Naive thymus-derived CD4-positive, alpha-beta T cell (primary cell): ENCODE data around the gene GSTO1. TPM values are rescaled to one million over a fixed set of nuclear protein-coding genes. Genes with fewer than 3 reads are reported as not detected.
A peak's percentile ranks its signal among the peaks of the same experiment; 100 is the strongest.
"Not testable (repeated sequence)": the region's sequence is repeated elsewhere in the genome, so short reads cannot be mapped to it uniquely, and the experiment has no call there.

ENCODE experiments used
- ATAC-seq: fragments of 150-1000 bp; cut with Tn5 transposase; 2 replicates; pipeline ENCODE4 v1.10.0; 2021; ENCODE audit warnings: mild to moderate bottlenecking, moderate library complexity
- CTCF ChIA-PET: fragments of 350-600 bp; sonication (Branson Sonifier 250); formaldehyde crosslinking; loops from one replicate; lab custom pipeline; 2021; ENCODE audit warnings: antibody characterized with exemption; lab: Charles Lee
- POLR2A ChIA-PET: fragments of 350-600 bp; sonication (Branson Sonifier 250); formaldehyde crosslinking; loops from one replicate; lab custom pipeline; 2021; ENCODE audit warnings: antibody characterized with exemption, inconsistent platforms; lab: Charles Lee
- DNase-seq, 9 donors: peaks; one replicate each; pipeline versions ENCODE4 v3.0.0 to v3.0.0-alpha.2; 2020 to 2022; ENCODE audit warnings: mixed read lengths in 1 of 9
- H3K27ac ChIP-seq: one replicate; pipeline ENCODE4 v1.7.0; 2013; ENCODE audit warnings: mild to moderate bottlenecking, low read depth, low read length, moderate library complexity
- H3K27me3 ChIP-seq, 2 donors: one replicate each; pipeline ENCODE4 v1.7.0; 2013; ENCODE audit warnings: low read length in 2 of 2, mild to moderate bottlenecking in 2 of 2, moderate library complexity in 2 of 2; ENCODE audit not compliant: control insufficient read depth in 2 of 2, insufficient read depth in 2 of 2
- H3K36me3 ChIP-seq, 3 experiments: 1 replicate in 2 of 3; 2 replicates in 1 of 3; pipeline ENCODE4 v1.7.0; 2013; ENCODE audit warnings: low read length in 3 of 3, mild to moderate bottlenecking in 3 of 3, moderate library complexity in 1 of 3; ENCODE audit not compliant: insufficient read depth in 3 of 3, control insufficient read depth in 2 of 3
- H3K4me1 ChIP-seq, 2 donors: one replicate each; pipeline ENCODE4 v1.7.0; 2013; ENCODE audit warnings: low read length in 2 of 2, mild to moderate bottlenecking in 2 of 2, moderate library complexity in 1 of 2; ENCODE audit not compliant: control insufficient read depth in 2 of 2, insufficient read depth in 2 of 2
- H3K4me3 ChIP-seq: 2 replicates; pipeline ENCODE4 v1.7.0; 2013; ENCODE audit warnings: mild to moderate bottlenecking, low read length
- H3K9me3 ChIP-seq, 3 experiments: 1 replicate in 2 of 3; 2 replicates in 1 of 3; pipeline ENCODE4 v1.7.0; 2013; ENCODE audit warnings: low read length in 3 of 3; ENCODE audit not compliant: control insufficient read depth in 2 of 3
- H3K27ac Mint-ChIP-seq, 9 donors: one replicate each; pipeline ENCODE4 v1.8.0; 2020 to 2022; ENCODE audit warnings: mixed read lengths in 9 of 9, mild to moderate bottlenecking in 8 of 9, moderate library complexity in 5 of 9, inconsistent platforms in 2 of 9
- H3K27me3 Mint-ChIP-seq, 5 donors: one replicate each; pipeline ENCODE4 v1.8.0; 2021 to 2022; ENCODE audit warnings: mixed read lengths in 5 of 5, mild to moderate bottlenecking in 1 of 5
- H3K36me3 Mint-ChIP-seq, 5 donors: one replicate each; pipeline ENCODE4 v1.8.0; 2020 to 2022; ENCODE audit warnings: mixed read lengths in 5 of 5, mild to moderate bottlenecking in 3 of 5, inconsistent platforms in 1 of 5
- H3K4me1 Mint-ChIP-seq, 7 donors: one replicate each; pipeline ENCODE4 v1.8.0; 2020 to 2022; ENCODE audit warnings: mixed read lengths in 7 of 7, mild to moderate bottlenecking in 3 of 7, inconsistent platforms in 1 of 7
- H3K4me3 Mint-ChIP-seq, 10 donors: one replicate each; pipeline ENCODE4 v1.8.0; 2020 to 2022; ENCODE audit warnings: mild to moderate bottlenecking in 10 of 10, mixed read lengths in 10 of 10, moderate library complexity in 6 of 10, inconsistent platforms in 2 of 10
- H3K9me3 Mint-ChIP-seq, 11 donors: one replicate each; pipeline ENCODE4 v1.8.0; 2020 to 2022; ENCODE audit warnings: mixed read lengths in 11 of 11, mild to moderate bottlenecking in 4 of 11, inconsistent platforms in 1 of 11, moderate library complexity in 1 of 11
- intact Hi-C, 2 donors: fragments of 100-400 bp; cut with micrococcal nuclease; formaldehyde crosslinking; loops; one replicate each; pipeline ENCODE4 v1.15.1; 2023
- polyA plus RNA-seq, 2 donors: library from polyadenylated mRNA; unstranded; fragments of 300-500 nt; fragmentation: Illumina TruSeq; gene quantifications; one replicate each; pipeline ENCODE4 v1.2.3, GENCODE V29; 2021
- total RNA-seq, 6 experiments: library from RNA in 5 of 6; stranded (reverse) in 5 of 6; gene quantifications; 1 replicate in 5 of 6; 2 replicates in 1 of 6; pipeline ENCODE4 v1.2.3 and lab custom pipeline; 2021 to 2026

Gene GSTO1
- total and polyA plus RNA-seq, 7 experiments from 2014 or later: 28.1 to 141 (median 73.8) TPM

DNA sequence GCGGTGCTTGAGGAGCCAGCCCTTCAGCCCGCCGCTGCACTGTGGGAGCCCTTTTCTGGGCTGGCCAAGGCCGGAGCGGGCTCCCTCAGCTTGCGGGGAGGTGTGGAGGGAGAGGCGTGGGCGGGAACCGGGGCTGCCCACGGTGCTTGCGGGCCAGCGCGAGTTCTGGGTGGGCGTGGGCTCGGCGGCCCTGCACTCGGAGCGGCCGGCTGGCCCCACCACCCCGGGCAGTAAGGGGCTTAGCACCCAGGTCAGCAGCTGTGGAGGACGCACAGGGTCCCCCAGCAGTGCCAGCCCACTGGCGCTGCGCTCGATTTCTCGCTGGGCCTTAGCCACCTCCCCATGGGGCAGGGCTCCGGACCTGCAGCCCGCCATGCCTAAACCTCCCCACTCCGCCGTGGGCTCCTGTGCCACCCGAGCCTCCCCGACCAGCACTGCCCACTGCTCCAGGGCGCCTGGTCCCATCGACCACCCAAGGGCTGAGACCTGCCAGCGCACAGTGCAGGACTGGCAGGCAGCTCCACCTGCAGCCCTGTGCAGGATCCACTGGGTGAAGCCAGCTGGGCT lies 9.5 kb upstream of the GSTO1 start:
- H3K27ac Mint-ChIP-seq: no peak overlapping the region
- ChIA-PET CTCF (no interaction called here), POLR2A (interaction anchor here (1.1 kb wide), 1 partner anchor 10 kb away, joined by 3 read pairs; no protein-coding TSS in a partner anchor)
- Histone ChIP-seq H3K4me1 (no peaks in the 10 kb centered on the region), H3K27me3 (peaks cover 0 to 4% of the 10 kb centered on the region in 2 donors), H3K9me3 (no peaks in the 10 kb centered on the region), H3K4me3 (no peak overlapping the region), H3K27ac (no peak overlapping the region), H3K36me3 (no peaks in the 10 kb centered on the region)
- intact Hi-C loops: no loop called here
- no peak for ATAC-seq
- peaks cover 6 to 29% (median 10%) of the 10 kb centered on the region in 5 donors for H3K27me3 Mint-ChIP-seq
- H3K9me3 Mint-ChIP-seq: peaks cover 0 to 7% (median 0%) of the 10 kb centered on the region in 11 donors
- no peak for DNase-seq
- H3K4me1 Mint-ChIP-seq: peaks cover 0 to 19% (median 0%) of the 10 kb centered on the region in 7 donors
- no peak overlapping the region for H3K4me3 Mint-ChIP-seq
- peaks cover 0 to 6% (median 0%) of the 10 kb centered on the region in 5 donors for H3K36me3 Mint-ChIP-seq

DNA sequence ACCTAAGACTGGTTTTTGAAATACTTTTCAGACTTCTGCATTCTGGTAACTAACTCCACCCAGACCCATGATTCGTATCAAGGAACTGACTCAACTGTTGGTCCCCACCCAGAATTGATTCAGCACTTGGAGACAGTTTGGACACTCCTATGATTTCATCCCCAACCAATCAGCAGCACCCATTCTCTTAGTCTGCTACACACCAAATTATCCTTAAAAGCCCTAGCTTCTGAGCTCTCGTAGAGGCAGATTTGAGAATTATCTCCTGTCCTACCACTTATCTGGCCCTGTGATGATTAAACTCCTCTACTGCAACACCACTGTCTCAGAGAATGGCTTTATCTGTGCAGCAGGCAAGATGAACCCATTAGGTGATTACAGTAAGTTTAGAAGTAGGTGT lies 7.7 kb upstream of the GSTO1 start:
- Histone ChIP-seq H3K9me3 (no peaks in the 10 kb centered on the region), H3K4me1 (no peaks in the 10 kb centered on the region), H3K4me3 (no peak overlapping the region), H3K27me3 (no peaks in the 10 kb centered on the region), H3K36me3 (no peaks in the 10 kb centered on the region), H3K27ac (no peak overlapping the region)
- ATAC-seq (peak; percentile 93), DNase-seq (no peak)
- POLR2A ChIA-PET: no interaction called here
- Mint-ChIP-seq H3K4me1 (peaks cover 0 to 19% (median 0%) of the 10 kb centered on the region in 7 donors), H3K27ac (peak overlapping the region in 1 of 9 donors; percentile 69), H3K27me3 (peaks cover 0 to 28% (median 5%) of the 10 kb centered on the region in 5 donors), H3K36me3 (peaks cover 0 to 6% (median 0%) of the 10 kb centered on the region in 5 donors), H3K9me3 (peaks cover 0 to 7% (median 0%) of the 10 kb centered on the region in 11 donors), H3K4me3 (peak overlapping the region in 1 of 10 donors; percentile 26)
- intact Hi-C loops: loop anchor here in 1 of 2 donors (2.0 kb wide), 1 partner anchor 14 kb away; the partner anchor contains the start of gene CFAP43
- CTCF ChIA-PET: no interaction called here

DNA sequence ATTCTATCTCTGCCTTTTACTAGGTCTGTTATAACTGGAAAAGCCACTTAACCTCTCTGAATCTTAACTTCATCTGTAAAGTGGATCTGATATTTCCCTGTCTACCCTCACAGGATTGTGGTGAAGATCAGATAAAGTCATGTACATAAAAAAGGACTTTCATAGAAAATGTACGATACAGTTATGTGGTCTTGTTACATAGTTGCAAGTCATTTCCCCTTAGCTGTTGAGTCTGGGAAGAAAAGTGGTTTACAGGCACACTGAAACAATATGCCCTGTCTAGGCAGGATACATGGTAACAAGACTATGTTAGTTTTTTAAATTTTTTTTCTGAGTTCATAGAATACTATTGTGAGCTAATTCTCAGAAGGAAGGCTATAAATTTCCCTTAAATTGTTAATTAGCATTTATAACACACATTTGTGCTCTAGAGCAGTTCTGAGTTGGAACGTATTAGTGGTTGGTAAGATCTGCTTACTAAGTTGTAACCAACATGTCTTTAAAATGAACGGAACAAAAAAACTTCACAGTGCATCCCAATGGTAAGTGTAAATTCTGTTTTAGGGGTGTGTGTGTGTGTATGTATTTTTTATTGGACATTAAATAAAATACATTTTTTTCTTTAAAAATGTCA lies 7.1 kb upstream of the GSTO1 start:
- H3K27ac Mint-ChIP-seq: peak overlapping the region in 1 of 9 donors; percentile 69
- H3K27me3 Mint-ChIP-seq: peaks cover 0 to 28% (median 5%) of the 10 kb centered on the region in 5 donors
- intact Hi-C loops: loop anchor here in 1 of 2 donors (2.0 kb wide), 1 partner anchor 15 kb away; the partner anchor contains the start of gene CFAP43
- ATAC-seq (peak; percentile 52), DNase-seq (no peak)
- no peaks in the 10 kb centered on the region for H3K36me3 ChIP-seq
- H3K4me1 Mint-ChIP-seq: peaks cover 0 to 19% (median 0%) of the 10 kb centered on the region in 7 donors
- ChIA-PET CTCF (interaction anchor here (0.8 to 1.3 kb wide), 2 partner anchors 27 to 106 kb away, joined by 3 read pairs; partner anchors contain the start of gene CFAP58), POLR2A (interaction anchor here (1.2 kb wide), 1 partner anchor 15 kb away, joined by 5 read pairs; no protein-coding TSS in a partner anchor)
- peaks cover 0 to 6% (median 0%) of the 10 kb centered on the region in 5 donors for H3K36me3 Mint-ChIP-seq
- no peak overlapping the region for H3K27ac ChIP-seq
- H3K4me3 Mint-ChIP-seq: peak overlapping the region in 1 of 10 donors; percentile 26
- H3K4me3 ChIP-seq: no peak overlapping the region
- no peaks in the 10 kb centered on the region for H3K9me3 ChIP-seq
- peaks cover 0 to 7% (median 0%) of the 10 kb centered on the region in 11 donors for H3K9me3 Mint-ChIP-seq
- no peaks in the 10 kb centered on the region for H3K27me3 ChIP-seq
- no peaks in the 10 kb centered on the region for H3K4me1 ChIP-seq

DNA sequence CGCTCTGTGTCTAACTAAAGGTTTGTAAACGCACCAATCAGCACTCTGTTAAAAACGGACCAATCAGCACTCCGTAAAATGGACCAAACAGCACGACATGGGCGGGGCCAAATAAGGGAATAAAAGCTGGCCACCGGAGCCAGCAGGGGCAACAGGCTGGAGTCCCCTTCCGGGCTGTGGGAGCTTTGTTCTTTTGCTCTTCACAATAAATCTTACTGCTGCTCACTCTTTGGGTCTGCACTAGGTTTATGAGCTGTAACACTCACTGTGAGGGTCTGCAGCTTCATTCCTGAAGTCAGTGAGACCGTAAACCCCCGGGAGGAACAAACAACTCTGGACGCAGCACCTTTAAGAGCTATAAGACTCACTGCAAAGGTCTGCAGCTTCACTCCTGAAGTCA lies 5.8 kb upstream of the GSTO1 start:
- H3K4me3 Mint-ChIP-seq, H3K9me3 Mint-ChIP-seq, H3K27ac ChIP-seq, ATAC-seq, H3K36me3 ChIP-seq, CTCF ChIA-PET, H3K9me3 ChIP-seq, intact Hi-C loops, H3K27me3 ChIP-seq, H3K4me1 ChIP-seq, POLR2A ChIA-PET, DNase-seq, H3K36me3 Mint-ChIP-seq, H3K4me3 ChIP-seq: not testable (repeated sequence)
- Mint-ChIP-seq H3K4me1 (peaks cover 6 to 26% (median 9%) of the 10 kb centered on the region in 7 donors), H3K27me3 (peaks cover 0 to 21% (median 0%) of the 10 kb centered on the region in 5 donors), H3K27ac (peak overlapping the region in 1 of 9 donors; percentile 16)

DNA sequence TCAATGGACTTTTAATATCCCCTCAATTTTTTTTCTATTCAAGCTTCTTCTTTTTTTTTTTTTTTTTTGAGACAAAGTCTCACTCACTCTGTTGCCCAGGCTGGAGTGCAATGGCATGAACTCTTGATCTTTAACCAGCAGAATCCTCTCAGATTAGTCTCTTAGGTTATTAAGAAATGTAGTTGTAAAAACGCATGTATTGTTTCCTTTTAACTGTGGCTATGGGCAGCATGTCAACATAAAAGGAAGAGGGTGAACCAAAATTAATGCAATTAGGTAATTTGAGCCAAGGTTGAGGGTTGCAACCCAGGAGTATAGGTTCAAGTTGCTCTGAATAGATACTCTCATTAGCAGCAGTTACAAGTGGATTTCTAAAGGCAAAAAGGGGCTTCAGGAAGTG lies 4.3 kb upstream of the GSTO1 start:
- Histone ChIP-seq H3K27ac (no peak overlapping the region), H3K4me1 (no peaks in the 10 kb centered on the region), H3K9me3 (no peaks in the 10 kb centered on the region), H3K36me3 (peaks cover 0 to 8% (median 0%) of the 10 kb centered on the region in 3 experiments), H3K4me3 (no peak overlapping the region), H3K27me3 (no peaks in the 10 kb centered on the region)
- peaks cover 0 to 7% (median 0%) of the 10 kb centered on the region in 11 donors for H3K9me3 Mint-ChIP-seq
- no peak for DNase-seq
- ATAC-seq: no peak
- no peak overlapping the region for H3K4me3 Mint-ChIP-seq
- ChIA-PET POLR2A (interaction anchor here (1.3 kb wide), 1 partner anchor 9 kb away, joined by 4 read pairs; no protein-coding TSS in a partner anchor), CTCF (no interaction called here)
- H3K27ac Mint-ChIP-seq: no peak overlapping the region
- H3K27me3 Mint-ChIP-seq: peaks cover 0 to 21% (median 0%) of the 10 kb centered on the region in 5 donors
- peaks cover 10 to 32% (median 14%) of the 10 kb centered on the region in 7 donors for H3K4me1 Mint-ChIP-seq
- intact Hi-C loops: no loop called here
- H3K36me3 Mint-ChIP-seq: peaks cover 0 to 7% (median 0%) of the 10 kb centered on the region in 5 donors

DNA sequence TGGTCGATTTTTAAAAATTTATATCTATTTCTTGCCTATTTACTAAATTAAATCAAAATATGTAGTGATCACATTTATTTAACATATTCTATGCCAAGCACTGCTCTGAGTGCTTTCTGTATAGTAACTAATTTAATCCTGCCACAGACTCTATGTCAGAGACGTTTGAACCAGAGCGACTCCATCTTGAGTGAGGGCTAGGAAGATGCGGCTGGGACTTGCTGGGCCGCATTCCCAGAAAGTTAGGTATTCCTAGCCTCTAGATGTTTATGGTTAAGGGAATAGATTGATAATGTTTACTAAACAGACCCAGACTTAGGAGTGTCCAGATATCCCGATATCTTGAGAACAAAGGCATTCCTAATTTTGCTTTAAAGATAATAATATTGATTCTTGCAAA lies 3.2 kb upstream of the GSTO1 start:
- ATAC-seq (no peak), DNase-seq (no peak)
- ChIA-PET POLR2A (interaction anchor here (1.3 kb wide), 1 partner anchor 8 kb away, joined by 4 read pairs; no protein-coding TSS in a partner anchor), CTCF (no interaction called here)
- Histone ChIP-seq H3K4me1 (peaks cover 3 to 7% of the 10 kb centered on the region in 2 donors), H3K4me3 (no peak overlapping the region), H3K36me3 (peaks cover 0 to 8% (median 0%) of the 10 kb centered on the region in 3 experiments), H3K27me3 (no peaks in the 10 kb centered on the region), H3K9me3 (no peaks in the 10 kb centered on the region), H3K27ac (no peak overlapping the region)
- peaks cover 21 to 39% (median 23%) of the 10 kb centered on the region in 7 donors for H3K4me1 Mint-ChIP-seq
- no peak overlapping the region for H3K4me3 Mint-ChIP-seq
- intact Hi-C loops: no loop called here
- H3K27me3 Mint-ChIP-seq: peaks cover 0 to 21% (median 0%) of the 10 kb centered on the region in 5 donors
- H3K27ac Mint-ChIP-seq: no peak overlapping the region
- peaks cover 0 to 7% (median 0%) of the 10 kb centered on the region in 5 donors for H3K36me3 Mint-ChIP-seq
- H3K9me3 Mint-ChIP-seq: peaks cover 0 to 7% (median 0%) of the 10 kb centered on the region in 11 donors
